NCI-H146 (cell line): Measurements from ENCODE around the gene GPX8.
A peak's percentile ranks its signal among the peaks of the same experiment; 100 is the strongest.

ENCODE experiments used
- DNase-seq: peaks from one replicate; lab custom pipeline; 2025; lab: John Stamatoyannopoulos, UW

GPX8 gene

GRCh38 chr5:55159763-55160492 is at the start of gene GPX8:
GPX8 (plus strand) TSS chr5:55160171; CDS start chr5:55160193, 22 bp downstream.
- no peak for DNase-seq

GRCh38 chr5:55110217-55110616 is 49.8 kb upstream of the GPX8 start:
- DNase-seq: no peak

DNA sequence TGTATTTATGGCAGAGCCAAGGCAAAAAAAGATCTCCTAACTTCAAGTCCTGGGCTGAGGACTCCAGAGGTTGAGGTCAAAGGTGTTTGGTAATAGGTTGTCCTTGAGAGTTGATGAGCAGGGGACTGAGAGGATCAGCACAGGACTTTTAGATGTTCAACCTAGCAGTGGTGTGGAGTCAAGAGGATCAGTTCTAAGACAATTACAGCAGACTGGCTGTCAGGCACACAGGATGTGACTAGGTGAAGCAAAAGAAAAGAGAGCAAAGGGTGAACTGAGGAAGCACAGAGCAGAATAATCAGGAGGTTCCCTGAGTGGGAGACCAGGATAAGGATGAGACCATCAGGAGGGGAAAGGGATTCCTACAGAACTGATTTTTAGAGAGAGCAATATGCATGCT is 46.6 kb upstream of the GPX8 start:
- no peak for DNase-seq

DNA sequence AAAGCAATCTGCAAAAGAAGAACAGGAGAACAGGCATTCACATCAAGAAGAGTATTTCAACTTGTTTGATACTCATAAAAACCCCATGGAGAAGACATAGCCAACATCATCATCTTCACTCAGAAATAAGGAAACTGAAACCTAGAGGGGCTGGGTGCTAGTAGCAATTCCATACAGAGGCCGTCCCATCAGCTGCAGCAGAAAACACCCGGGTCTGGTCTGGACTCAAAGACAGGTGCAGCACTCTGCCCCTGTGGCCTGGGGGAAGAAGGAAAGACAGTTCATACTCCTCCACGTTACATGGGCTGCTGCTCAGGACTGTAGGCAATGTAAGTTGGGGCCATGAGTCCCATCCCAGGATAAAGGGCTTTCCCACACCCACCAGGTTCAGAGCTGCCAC is 45.9 kb upstream of the GPX8 start:
- no peak for DNase-seq

- no peak for DNase-seq
These were observed 36.6 kb upstream of the GPX8 start for GRCh38 chr5:55123365-55123764.

DNA sequence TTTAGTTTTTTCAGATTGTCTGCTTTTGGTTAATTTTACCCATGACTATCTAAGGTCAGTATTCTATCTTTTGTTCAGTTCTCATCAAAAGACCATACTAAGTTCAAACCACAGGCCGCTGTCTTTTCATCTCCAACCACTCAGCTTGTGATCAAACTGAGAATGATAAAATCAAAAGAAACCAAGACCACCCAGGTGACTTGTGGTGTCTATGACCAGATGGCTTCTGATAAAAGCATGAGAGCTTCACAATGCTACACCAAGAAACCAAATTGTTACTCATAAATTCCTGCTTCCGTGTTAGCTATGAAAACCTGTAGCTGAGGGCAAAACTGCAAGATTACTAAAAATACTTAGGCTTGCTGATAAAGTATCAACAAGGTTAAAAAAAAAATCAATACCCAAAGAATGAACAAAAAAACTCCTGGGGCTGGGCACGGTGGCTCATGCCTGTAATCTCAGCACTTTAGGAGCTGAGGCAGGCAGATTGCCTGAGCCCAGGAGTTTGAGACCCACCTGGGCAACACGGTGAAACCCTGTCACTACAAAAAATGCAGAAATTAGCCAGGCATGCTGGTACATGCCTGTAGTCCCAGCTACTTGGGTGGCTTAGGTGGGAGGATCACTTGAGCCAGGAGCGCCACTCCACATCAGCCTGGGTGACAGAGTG is 25.8 kb upstream of the GPX8 start:
- DNase-seq: no peak

GRCh38 chr5:55136521-55136920 is 23.4 kb upstream of the GPX8 start:
- DNase-seq: no peak

DNA sequence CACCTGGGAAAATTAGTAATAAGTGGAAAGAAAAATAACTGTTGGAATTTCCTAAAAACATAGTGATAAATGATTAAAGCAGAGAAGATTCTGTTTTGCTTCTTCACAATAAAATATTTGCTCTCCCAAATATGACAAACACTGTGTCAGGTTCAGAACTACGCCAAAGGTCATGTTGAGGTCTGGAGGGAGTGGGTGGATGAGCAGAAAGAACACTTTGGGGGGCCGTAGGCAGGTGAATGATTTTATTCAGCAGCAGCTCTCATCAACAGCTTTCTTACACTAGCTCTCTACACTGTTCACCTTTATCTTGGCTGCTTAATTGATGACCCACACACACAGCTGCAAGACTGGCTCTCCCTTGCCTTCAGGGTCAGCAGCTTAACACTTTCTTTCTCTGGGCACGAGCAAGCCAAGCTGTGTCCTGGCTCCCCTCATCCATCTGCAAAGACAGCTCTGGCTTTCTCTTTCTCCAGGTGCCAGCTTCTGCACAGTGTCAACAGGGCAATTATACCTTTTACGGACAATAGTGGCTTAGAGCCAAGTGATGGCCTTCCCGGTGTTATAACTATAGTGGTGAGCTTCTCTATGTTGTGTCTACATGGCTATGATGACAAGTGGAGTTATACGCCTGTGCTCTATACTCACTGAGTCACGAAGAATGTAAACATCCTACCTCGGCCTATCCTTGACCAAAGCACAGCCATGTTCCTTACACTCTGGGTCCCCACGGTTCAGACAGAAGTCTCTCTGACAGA is 18.9 kb upstream of the GPX8 start:
- DNase-seq: peak; percentile 50

- no peak for DNase-seq
These were observed 17.9 kb upstream of the GPX8 start for GRCh38 chr5:55141945-55142690.

DNA sequence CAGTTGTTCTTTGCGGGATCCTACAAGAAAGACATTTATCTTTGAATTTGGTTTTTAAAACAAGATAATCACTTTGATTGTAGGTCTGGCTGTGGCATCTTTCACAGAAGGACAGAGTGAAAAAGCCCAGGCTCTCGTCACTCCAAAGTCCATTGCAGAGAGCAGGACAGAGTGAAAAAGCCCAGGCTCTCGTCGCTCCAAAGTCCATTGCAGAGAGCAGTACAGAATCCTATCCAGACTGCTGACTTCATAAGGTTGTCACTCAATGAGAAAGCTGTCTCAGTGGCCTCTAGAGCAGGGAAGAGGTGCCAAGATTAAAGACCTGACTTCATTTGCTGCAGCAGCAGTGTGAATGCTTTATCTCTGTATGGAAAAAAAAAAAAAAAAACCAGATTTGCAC is 16.3 kb upstream of the GPX8 start:
- DNase-seq: no peak

DNA sequence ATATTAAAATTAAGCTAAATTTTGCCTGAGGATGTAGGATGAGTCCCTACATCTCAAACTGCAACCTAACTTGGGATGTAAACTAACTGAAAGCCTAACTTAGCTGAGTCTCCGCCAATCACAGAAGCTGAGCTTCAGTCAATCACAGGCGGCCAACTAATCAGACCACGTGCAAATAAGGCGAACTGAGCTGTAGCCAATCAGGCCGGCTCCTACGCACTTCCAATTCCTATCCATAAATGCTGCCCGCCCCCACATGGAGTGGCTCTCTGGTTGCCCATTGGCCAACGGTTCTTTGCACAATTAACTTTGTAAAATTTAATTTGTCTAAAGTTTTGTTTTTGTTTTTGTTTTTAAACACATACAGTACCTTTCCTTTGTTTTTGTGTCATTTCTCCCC is 13.9 kb upstream of the GPX8 start:
- DNase-seq: no peak

DNA sequence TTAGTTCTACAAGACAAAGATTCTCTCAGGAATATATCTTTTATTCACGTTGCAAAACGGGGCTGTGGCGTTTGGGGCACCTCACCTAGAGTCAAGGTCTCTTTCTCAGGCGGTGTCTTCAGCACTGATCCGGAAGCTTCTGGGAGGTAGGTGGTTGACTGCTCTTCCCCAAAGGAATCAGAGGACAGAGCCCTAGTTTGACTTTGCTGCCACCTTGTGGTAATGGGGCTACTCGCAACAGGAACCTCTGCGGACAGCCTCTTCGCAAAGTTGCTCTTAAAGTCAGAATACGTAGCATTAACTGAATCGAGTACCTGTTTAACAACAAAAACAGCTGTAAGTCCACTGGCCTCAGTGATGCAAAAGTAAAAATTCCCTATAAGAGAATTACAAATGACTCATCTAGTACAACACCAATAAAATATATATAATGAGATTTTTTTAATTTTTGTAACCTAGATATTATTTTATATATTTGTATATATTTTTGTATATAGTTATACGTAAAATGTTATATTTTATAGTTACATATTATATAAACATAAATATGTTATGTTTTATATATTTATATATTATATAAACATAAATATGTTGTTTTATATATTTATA is 13.3 kb upstream of the GPX8 start:
- peak; percentile 70 for DNase-seq

DNA sequence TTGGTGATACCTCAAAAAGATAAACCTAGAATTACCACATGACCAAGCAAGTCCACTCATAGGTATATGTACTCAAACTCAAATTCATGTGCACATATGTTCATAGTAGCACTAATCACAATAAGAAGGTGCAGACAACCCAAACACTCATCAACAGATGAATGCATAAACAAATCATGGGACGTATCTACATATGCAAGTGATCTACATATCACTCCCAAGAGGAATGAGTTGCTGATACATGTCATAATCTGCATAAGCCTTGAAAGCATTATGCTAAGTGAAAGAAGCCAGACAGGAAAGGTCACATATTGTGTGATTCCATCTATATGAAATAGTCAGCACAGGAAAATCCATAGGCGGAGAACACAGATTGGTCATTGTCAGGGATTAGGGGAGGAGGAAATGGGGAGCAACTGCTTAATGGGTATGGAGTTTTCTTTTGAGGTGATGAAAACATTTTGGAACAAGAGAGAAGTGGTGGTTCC is 10.6 kb upstream of the GPX8 start:
- no peak for DNase-seq

DNA sequence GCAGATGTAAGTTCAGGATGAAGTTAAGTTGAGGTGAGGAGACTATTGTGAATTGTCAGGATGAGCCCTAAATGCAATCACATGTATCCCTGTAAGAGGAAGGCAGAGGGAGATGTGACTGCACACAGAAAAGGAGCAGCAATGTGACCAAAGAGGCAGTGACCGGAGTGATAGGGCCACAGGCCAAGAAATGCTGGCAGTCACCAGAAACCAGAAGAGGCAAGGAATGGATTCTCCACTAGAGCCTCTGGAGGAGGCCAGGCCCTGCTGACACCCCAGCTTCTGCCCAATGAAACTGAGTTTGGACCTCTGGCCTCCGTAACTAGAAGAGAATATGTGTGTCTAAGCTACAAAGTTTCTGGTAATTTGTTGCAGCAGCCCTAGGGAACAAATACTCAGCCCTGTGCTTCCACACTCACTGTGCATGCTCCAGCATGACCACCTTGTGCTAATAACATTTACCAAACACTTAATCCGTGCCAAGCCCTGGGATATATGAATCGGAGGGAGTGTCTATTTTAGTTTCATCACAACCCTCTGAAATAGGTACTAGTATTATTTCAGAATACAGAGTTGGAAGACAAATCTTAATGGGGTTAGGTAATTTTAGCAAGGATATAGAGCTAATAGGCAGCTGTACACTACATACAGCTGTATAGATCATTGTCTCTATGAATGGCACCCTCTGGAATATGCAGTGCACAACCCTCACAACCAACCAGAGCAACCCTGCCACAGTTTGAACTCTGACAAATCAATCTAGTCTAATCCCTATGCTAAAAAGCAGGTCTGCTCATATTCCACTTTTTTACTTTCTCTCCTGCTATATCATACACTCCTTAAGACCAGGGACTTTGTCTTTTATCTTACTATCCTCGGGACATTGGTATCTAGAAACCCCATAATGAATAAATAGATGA is 7.8 kb upstream of the GPX8 start:
- no peak for DNase-seq

DNA sequence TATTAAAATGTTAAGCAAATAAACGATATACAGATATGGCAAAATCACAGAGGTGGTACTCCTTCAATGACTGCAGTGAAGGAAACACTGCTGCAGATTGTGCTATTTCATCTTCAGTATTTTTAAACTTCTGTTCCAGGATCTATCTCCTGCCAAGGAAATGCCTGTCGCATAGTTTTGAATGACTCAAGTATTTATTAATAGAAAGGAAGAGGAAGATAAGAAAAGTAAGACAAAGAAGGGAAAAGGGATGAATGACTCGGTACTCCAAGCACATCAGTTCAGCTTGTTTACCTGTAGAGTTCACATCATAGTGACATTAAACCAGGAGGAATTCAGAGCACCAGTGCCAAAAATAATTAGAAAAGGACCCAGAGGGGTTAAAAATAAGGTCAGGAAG is 5.1 kb upstream of the GPX8 start:
- DNase-seq: no peak

DNA sequence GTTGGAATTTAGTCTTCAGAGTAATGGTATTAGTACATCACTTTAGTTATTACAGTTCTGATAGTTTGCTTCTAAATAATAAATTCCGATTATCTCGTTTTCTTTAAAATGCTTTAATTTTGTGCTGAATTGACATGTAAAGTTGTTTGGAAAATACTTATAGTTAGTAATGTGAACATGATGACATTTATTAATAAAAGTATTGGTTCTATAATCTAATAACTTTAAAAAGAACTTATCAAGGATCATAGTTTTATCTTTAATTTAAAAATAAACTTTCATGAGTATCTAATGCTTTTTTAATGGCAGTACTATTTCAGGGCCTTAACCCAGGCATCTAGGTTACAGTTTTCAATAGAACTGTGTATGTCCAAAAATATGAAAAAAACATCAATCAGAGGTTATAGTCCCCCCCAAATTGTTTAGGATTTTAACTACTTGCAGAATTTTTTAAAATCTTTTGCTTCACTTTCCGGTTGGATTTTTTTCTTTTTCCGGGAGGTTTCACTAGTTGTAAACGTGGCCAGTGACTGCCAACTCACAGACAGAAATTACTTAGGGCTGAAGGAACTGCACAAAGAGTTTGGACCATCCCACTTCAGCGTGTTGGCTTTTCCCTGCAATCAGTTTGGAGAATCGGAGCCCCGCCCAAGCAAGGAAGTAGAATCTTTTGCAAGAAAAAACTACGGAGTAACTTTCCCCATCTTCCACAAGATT is 680 bp downstream of the GPX8 start:
- DNase-seq: no peak

- DNase-seq: no peak
These were observed 2.7 kb downstream of the GPX8 start for GRCh38 chr5:55162666-55163065.

DNA sequence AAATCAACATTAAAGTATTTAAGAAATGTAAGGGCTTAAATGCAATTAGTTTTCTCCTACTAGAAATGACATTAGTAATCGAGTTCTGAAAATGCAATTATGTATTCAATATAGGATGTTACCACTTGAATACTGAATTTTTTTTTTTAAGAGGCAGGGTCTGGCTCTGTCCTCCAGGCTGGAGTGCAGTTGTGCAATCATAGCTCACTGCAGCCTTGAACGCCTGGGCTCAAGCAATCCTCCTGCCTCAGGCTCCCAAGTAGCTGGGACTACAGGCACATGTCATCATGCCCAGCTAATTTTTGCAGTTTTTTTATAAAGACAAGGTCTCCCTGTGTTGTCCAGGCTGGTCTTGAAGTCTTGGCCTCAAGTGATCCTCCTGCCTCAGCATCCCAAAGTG is 11.5 kb downstream of the GPX8 start:
- no peak for DNase-seq

- DNase-seq: peak; percentile 75
These were observed 12.3 kb downstream of the GPX8 start for GRCh38 chr5:55172051-55172899.
